Stimulated activated naive CD4-positive, alpha-beta T cell treated with Interleukin-2 at 50 U/mL for 16 hours (primary cell): Measurements from ENCODE around the gene VSIG8.
"Not testable (repeated sequence)": the region's sequence is repeated elsewhere in the genome, so short reads cannot be mapped to it uniquely, and the experiment has no call there.

Source experiments
- DNase-seq: peaks from one replicate; lab custom pipeline; 2025; lab: John Stamatoyannopoulos, UW

Gene VSIG8, protein sequence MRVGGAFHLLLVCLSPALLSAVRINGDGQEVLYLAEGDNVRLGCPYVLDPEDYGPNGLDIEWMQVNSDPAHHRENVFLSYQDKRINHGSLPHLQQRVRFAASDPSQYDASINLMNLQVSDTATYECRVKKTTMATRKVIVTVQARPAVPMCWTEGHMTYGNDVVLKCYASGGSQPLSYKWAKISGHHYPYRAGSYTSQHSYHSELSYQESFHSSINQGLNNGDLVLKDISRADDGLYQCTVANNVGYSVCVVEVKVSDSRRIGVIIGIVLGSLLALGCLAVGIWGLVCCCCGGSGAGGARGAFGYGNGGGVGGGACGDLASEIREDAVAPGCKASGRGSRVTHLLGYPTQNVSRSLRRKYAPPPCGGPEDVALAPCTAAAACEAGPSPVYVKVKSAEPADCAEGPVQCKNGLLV

DNA sequence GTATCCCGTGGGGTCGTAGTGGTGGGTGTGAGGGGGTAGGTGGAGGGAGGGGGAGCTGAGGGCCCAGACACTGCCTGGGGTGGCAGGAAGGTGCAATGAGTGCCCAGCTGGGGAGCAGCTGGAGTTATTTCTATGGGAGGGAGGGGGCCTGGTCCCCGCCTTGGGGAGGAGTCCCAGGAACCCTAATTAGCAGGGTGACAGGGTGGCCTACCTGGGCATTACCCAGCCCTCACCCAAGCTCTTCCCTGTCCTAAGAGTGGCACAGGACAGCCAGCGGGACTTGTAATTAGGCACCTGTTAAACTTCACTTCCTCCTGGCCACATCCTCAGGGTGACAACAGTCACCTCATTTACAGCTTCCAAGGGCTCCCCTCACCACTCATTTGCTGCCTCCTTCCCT lies at the start of gene VSIG8:
VSIG8 (minus strand) TSS at position 101 of the 400 bp plus-strand sequence. CDS start 136 bp downstream, outside the sequence.
- no peak for DNase-seq

DNA sequence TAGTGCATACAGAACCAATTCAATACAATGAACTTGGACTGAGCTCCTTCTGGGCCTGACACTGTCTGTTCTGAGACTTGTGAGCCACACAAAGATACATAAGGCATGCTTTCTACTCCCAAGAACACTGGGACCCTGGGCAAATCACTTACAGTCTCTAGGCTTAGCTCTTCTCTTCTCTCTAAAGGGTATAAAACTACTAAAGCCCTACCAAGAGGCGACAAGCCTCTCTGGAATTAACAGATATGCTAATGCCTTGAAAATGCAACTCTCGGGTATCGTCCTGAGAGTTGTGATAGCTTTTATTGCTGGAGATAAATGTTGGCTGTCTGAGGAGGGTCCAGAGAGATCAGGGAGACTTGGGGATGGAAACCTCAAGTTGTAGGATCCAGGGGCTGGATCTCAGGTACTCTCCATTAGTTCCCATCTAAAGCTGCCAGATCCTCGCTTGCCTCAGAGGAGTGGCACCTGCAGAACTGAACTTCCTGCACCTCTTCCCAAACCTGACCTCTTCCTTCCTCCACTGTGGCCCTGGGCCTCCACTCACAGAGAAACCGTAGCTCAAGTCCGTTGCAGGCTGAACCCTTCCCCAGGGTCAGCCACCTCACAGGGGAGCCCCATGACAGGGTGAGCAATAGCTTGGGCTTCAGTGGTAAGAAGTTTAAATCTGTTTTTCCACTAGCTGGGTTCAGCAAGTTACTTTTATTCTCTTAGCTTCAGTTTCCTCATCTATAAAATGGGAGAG lies 49.0 kb upstream of the VSIG8 start:
- DNase-seq: no peak

DNA sequence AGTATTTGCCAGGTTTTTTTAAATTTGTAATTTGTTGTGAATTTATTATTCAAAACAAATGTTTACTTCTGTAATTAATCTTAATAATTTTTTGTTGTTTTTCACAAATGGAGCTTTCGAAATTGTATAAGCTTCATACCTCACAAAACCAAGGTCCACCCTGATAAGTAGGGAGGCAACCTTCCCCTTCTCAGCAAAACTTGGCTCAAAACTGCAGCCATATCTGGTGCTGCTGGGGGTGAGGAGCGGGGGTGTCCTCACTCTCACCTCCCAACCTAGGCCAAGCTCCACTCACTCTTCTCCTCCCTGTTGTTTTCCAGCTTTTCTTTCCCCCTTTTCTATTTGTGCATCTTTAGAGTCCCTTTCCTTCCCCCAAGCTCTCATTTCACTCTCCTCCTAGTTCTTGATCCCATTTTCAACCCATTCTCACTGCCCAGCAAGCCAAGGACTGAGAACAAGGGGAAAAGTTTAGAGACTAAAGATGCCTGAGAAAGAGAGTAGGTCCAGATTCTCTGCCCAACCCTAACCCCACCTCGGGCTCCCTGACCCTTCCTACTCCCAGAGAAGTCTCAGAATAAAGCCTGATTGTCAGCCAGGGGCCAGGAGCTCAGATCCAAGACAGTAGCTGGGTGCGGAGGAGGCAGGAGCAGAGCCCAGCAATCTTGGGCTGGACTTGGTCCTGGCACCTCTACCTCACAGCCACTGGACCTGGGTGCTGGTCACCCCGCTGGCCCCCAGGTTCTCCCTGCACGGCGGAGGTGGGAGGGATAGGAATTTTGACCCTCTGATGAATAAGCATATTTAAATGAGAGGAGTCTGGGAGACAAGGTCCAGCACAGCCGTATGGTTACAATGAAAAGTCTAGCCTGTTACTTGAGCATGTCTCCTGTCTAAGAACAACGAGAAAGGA lies 45.8 kb upstream of the VSIG8 start:
- no peak for DNase-seq

DNA sequence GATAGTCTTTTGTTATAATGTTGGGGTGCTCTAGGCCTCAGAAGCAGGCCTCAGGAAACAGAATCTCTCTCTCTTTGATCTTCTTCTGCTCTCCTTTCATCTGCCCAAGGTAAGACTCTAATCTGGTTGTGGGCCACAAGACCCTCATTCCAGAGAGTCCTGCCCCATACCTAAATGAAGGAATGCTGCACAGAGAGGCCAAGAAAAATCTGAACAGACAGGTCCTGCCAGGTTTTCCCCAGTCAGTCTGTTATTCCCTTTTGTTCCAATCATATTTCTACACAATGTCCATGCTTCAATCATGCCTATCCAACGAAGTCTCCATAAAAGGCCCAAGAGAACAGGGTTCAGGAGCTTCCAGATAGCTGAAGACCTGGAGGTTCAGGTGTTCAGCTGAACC lies 44.5 kb upstream of the VSIG8 start:
- DNase-seq: no peak

DNA sequence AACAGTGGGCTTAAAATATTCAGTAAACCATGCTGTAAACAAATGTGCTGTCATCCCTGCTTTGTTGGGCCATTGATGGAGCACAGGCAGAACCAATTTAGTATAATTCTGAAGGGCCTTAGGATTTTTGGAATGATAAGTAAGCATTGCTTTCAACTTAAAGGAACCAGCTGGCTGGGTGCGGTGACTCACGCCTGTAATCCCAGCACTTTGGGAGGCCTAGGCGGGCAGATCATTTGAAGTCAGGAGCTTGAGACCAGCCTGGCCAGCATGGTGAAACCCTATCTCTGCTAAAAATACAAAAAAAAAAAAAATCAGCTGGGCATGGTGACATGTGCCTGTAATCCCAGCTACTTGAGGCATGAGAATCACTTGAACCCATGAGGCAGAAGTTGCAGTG lies 41.6 kb upstream of the VSIG8 start:
- DNase-seq: not testable (repeated sequence)

DNA sequence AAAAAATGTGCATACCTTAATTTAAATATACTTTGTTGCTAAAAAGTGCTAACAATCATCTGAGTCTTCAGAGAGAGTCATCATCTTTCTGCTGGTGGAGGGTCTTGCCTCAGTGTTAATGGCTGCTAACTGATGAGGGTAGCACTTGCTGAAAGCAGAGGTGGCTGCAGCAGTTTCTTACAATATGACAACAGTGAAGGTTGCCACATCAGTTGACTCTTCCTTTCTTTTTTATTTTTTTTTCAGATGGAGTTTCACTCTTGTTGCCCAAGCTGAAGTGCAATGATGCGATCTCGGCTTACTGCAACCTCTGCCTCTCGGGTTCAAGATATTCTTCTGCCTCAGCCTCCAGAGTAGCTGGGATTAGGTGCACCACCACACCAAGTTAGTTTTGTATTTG lies 40.1 kb upstream of the VSIG8 start:
- DNase-seq: no peak

DNA sequence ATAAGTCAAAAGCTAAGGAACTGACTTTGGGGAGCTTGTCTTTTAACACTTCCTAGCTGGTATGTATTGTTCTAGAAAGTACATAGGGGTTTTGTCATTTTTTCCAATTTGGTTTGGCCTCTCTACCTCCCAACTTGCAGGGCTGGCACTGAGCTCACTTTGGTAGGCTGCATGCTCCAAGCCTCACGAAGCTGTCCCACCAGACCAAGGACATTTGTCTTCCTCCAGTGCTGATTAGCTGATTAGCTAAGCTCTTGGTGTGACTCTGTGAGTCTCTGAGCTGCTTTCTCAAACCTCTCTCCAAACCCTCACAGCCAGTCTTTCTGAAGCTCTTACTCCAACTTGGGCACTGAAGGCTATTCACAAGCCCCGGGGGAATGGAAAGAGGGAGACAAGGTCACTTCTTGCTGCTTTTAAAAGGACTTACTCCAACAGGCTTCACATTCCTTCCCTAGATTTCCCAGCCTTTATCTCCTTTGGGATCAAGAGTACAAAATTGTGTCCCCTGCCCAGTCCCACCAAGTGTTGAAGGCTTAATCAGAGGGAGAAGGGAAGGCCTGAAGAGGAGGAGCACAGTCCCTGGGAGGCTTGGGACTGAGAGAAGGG lies 38.4 kb upstream of the VSIG8 start:
- DNase-seq: no peak

DNA sequence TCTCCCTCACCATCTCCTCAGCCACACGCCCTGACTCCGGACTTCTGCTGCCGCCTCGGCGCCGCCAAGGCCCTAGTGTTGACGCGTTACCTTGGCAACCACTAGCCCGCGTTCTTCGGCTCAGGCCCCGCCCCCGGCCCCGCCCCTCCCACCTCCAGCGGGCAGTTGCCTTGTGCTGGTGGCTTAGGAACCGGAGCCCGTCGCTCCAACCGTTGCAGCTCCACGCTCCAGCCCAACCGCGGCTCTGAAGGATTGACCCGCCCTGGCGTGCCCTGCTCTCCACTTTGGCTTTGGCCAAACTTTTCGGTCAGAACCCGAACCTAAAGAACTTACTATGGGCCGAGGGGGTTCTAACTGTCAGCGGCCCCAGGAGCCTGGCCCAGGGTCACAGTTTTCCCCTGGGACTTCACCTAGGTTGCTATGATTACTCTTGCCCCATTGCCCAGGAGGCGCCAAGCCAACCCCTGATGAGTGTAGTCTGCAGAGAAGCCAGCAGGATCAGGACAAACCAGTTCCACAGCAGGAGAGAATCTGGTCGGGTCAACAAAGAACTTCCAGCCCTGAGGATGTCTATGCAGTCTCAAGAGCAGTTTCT lies 37.7 kb upstream of the VSIG8 start, which contains the start of gene CFAP45:
CFAP45 (minus strand) TSS at position 80 of the 595 bp plus-strand sequence; CDS start at position 13, 67 bp downstream.
- no peak for DNase-seq

DNA sequence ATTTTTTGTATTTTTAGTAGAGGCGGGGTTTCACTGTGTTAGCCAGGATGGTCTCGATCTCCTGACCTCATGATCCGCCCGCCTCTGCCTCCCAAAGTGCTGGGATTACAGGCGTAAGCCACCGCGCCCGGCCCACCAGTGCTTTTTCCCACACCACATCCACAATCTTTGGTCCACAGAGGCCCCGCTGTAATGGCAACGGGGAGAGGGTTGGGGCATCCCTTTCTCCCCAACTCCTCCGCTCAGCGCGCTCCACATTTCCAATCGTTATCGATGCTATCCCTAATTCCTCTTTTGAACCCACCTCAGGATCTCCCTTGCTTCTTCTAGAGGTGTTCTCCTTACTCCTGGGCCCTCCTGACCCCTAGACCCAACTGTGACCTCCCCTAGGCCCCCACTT lies 37.2 kb upstream of the VSIG8 start:
- not testable (repeated sequence) for DNase-seq

DNA sequence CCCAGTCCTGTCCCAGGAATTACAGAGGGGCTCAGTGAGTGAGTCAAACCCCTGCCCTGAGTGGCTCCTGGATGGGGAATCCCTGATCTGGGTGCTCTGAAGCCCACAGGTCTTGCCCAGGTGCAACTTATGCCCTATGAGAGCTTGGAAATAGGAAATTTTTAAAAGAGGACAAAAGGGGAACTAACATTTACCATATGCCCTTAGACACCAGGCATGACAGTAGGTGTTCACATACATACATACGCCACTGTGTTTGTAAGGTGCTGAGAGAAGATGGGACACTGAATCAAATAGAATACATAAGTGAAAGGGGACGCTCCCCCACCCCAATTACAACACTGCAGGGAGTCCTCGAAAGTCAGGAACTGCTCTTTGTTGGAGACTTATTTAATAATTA lies 36.1 kb upstream of the VSIG8 start:
- no peak for DNase-seq

DNA sequence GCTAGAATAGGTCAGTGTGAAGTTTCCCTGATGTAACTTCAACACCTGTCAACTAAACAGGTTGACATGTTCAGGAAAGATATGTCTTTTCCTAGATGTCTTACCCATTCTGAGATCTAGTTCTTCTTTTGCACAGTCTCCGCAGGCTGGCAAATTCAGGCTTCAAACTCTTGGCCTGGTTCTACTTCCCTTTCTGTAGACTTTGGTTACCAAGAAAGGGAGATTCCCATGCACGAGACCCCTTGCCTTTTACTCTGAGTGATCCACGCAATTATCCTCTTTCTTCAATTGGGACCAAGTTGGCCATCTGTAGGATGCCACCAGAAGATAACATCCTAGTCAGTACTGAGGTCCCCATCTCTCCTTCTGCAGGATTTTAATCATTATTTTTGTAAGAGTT lies 35.5 kb upstream of the VSIG8 start:
- DNase-seq: no peak

DNA sequence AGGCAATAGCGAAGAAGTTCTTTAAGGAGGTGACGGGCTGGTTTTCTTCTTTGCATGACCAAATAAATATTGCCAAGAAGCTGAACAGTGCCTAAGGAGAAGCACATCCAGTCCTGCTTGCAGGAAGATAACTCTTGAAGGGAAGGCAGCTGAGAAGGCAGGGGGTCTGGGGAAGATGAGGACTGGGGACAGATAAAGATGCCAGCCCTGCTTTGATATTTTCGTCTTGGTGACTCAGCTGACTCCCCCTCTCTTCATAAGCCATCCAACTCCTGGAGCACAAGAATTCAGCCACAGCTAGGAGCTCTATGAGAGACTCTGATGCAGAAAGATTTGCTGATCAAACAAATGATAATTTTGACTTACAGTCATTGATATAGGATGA lies 34.1 kb upstream of the VSIG8 start:
- no peak for DNase-seq

DNA sequence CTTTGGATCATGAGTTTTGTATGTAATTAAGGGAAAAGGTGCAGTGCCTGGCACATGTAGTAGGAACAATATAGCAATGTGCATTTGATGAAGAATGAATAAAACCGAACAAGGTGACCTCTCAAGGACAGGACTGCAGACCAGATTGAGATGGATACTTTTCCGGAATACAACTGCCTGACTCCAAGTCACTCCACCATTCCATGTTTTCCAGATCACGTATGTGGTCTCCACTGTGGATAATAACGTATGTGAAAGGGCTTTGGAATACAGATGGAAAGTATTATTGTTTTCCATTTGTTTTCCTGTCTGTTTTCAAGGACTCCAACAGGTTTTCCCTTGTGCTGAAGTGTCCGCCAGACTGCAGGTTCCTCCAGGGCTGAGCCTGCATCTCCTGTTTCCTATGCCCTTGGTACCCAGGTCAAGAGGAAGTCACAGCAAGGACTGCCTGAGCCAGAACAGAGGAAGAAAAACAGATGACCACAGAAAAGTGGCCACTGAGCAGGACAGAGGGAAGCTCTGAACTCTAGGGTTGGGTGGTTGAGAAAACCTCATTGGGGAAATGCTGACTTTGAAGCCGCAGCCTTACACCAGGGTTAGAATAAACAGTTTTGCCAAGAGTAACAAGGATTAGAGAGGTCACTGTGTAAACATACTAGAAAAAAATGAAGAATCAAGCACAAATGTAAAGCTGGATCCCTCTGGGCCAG lies 33.5 kb upstream of the VSIG8 start:
- no peak for DNase-seq

DNA sequence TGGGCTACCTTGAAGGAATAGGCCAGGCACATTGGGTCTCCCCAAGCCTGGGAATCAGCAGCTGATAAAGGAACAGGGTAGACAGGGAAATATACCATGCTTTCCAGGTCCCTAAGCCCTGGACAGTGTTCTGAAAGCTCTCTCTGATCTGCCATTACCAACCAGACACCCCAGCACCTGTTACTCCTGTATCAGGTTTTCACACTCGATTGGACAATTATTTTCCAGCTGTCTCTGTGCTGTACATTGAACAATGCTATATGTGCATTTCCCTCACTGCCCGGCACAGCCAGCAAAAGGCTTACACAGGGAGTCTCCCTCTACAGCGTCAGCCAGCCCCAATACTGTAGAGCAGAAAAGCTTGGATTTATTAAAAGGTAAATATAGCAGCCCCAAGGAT lies 32.8 kb upstream of the VSIG8 start:
- no peak for DNase-seq

DNA sequence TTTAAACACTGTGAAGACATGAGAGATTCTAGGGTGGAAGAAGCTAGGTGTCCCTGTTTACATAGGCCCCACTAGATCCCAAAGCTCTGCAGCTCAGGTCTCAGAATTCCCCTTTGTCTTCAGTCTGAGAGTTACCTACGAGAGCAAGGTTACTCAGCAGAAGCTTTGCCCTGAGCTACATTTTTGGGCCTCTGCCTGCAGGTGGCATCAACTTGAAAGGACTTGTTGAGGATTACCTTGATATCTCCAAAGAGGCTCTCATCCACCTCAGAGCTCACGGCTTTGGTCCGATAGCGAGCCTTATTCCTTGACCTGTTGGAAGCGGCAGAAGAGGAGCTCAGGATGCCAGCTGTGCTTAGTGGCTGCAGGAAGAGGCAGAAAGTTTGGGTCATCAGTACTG lies 30.5 kb upstream of the VSIG8 start:
- no peak for DNase-seq

DNA sequence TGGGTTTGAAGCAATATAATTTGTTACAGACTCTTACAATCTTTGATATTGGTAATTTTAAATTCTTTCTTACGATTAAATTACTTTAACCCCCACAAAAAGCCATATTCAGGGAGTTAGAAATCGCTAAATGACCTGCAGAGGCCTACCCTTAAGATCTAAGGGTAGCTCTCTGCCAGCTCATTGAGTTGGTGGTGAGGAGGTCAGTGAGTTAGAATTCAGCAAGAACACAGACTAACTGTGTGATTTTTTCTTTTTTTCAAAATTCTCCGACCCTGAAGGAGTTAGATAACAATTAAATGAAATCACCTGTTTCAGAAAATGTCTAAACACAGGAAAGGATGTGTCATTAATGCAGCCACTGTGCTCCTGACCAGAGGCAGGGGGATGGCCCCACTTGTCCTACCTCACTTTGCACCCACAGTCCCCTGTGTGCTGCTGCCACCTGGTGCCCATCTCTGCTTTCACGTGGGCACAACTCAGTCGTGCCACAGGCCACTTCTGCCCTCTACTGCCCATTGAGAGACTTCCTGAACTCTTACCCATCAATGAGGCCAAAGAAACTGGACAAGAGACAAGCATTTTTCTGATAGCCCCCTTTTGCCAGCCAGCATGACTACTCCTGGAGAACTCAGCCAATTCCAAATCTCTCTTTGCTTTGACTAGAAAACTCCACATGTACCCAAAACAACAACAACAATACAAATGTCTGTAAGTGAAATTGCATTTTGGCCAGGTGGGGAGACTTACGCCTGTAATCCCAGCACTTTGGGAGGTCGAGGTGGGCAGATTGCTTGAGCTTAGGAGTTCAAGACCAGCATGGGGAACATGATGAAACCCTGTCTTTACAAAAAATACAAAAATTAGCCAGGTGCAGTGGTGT lies 29.1 kb upstream of the VSIG8 start:
- DNase-seq: peak; percentile 62

DNA sequence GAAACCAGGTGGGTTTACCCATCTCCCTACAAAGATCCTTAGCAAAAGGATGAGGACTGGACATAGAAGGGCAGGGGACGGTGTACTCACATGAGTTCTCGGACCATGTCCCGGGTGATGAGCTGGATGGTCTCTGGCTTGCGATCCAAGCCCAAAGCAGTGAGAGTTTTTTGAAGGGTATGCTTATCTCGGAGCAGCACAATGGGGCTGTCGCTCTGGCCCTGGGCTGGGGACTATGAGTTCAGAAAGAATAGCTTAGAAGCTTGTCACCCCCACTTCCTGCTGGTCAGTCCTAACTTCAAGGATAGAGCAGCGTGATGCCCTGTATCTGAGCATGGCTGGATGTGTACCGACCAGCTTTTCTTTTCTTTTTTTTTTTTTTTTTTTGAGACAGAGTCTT lies 27.9 kb upstream of the VSIG8 start:
- no peak for DNase-seq

DNA sequence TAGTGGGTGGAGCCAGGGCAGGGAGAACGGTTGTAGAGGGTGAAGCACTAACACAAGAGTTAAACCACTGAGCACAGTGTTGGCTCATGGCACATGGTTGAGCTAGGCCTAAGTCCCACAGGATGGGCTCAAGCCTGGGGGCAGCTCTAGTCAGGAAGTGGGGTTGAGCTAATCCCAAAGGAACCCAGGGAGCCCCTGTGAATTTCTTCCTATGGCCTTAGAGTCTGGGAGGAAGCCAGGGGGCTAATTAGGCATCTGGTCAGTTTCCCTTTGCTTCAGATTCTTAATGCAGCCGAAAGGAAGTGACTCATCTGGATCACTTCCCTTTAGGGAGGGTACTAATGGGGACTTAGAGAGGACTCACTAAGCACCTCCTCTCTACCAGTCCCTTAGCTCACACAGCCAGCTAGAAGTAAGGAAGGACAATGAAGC lies 27.4 kb upstream of the VSIG8 start:
- no peak for DNase-seq

DNA sequence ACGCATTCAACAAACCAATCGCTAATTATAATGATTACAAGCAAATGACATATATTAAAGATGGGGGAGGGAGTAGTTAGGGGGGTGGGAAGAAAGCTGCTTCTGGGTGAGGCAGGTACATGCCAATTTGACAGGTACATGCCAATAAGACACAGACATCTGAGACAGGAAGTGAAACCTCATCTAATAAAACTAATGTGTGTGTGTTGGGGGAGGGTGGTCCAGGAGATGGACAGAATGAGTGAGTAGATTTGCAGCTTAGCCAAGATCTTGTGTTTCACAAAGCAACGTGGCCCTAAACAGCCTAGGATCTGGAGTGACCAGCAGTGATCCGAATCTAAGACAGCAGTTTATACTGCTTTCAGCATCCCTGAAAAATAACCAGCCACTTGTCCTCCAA lies 26.7 kb upstream of the VSIG8 start:
- no peak for DNase-seq

DNA sequence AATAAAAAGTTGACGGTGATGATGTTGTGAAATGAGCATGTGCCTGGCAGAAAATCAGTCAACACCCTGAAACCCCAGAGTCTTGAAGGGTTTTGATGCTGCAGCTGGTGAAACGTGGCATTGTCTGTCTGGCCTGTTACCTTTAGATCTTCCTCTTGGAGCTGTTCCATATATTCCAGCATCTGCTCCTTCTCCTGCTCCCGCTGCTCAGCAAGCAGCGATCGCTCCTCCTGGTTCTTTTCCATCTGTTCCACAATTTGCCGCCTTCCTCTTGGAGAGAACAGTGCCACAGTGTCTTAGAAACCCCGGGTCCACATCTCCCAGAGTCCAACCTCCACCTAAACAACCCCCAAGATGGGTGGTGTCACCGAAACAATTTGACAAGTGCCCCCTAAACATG lies 21.8 kb upstream of the VSIG8 start:
- no peak for DNase-seq
